ENCODE measurements around the gene MYO6. TPM values are rescaled to one million over a fixed set of nuclear protein-coding genes. Genes with fewer than 3 reads are reported as not detected.
A peak's percentile ranks its signal among the peaks of the same experiment; 100 is the strongest.
"Not testable (repeated sequence)": the region's sequence is repeated elsewhere in the genome, so short reads cannot be mapped to it uniquely, and the experiment has no call there.

Gene MYO6
- polyA plus RNA-seq (ENCODE audit: insufficient read length in 4 of 4) = 100 to 1,000 TPM in 2 of 4 donors, 10 to 100 TPM in 2; 95.7 to 112 (median 102) TPM

- DNase-seq (ENCODE audit: low read depth in 4 of 4, low spot score in 3 of 4) = peak in 1 of 4 donors; percentile 54
Observed at GRCh38 chr6:75748743-75749538, at the start of gene MYO6. Gene MYO6, plus strand, starts transcription at chr6:75749239. Its CDS starts 68,309 bp downstream, at chr6:75817548.

GRCh38 chr6:75708334-75708733 is 40.7 kb upstream of the MYO6 start:
- DNase-seq (ENCODE audit: low read depth in 4 of 4, low spot score in 3 of 4) = not testable (repeated sequence)

GRCh38 chr6:75711173-75711572 is 37.9 kb upstream of the MYO6 start:
- DNase-seq (ENCODE audit: low read depth in 4 of 4, low spot score in 3 of 4) = no peak

GRCh38 chr6:75719133-75719532 is 29.9 kb upstream of the MYO6 start:
- no peak for DNase-seq (ENCODE audit: low read depth in 4 of 4, low spot score in 3 of 4)

GRCh38 chr6:75723382-75723781 is 25.7 kb upstream of the MYO6 start:
- DNase-seq (ENCODE audit: low read depth in 4 of 4, low spot score in 3 of 4) = no peak

- no peak for DNase-seq (ENCODE audit: low read depth in 4 of 4, low spot score in 3 of 4)
Observed at GRCh38 chr6:75727206-75727605, 21.8 kb upstream of the MYO6 start.

GRCh38 chr6:75731029-75731428 is 18.0 kb upstream of the MYO6 start:
- not testable (repeated sequence) for DNase-seq (ENCODE audit: low read depth in 4 of 4, low spot score in 3 of 4)

GRCh38 chr6:75735491-75736186 is 13.4 kb upstream of the MYO6 start:
- no peak for DNase-seq (ENCODE audit: low read depth in 4 of 4, low spot score in 3 of 4)

GRCh38 chr6:75743971-75744370 is 5.1 kb upstream of the MYO6 start:
- DNase-seq (ENCODE audit: low read depth in 4 of 4, low spot score in 3 of 4) = no peak

GRCh38 chr6:75745404-75745803 is 3.6 kb upstream of the MYO6 start:
- DNase-seq (ENCODE audit: low read depth in 4 of 4, low spot score in 3 of 4) = no peak

GRCh38 chr6:75746221-75746620 is 2.8 kb upstream of the MYO6 start:
- DNase-seq (ENCODE audit: low read depth in 4 of 4, low spot score in 3 of 4) = no peak

GRCh38 chr6:75747152-75747992 is 1.7 kb upstream of the MYO6 start:
- DNase-seq (ENCODE audit: low read depth in 4 of 4, low spot score in 3 of 4) = no peak

- DNase-seq (ENCODE audit: low read depth in 4 of 4, low spot score in 3 of 4) = no peak
Observed at GRCh38 chr6:75748003-75748742, 866 bp upstream of the MYO6 start.

GRCh38 chr6:75751443-75751842 is 2.4 kb downstream of the MYO6 start:
- DNase-seq (ENCODE audit: low read depth in 4 of 4, low spot score in 3 of 4) = no peak

- no peak for DNase-seq (ENCODE audit: low read depth in 4 of 4, low spot score in 3 of 4)
Observed at GRCh38 chr6:75752365-75752764, 3.3 kb downstream of the MYO6 start.

- no peak for DNase-seq (ENCODE audit: low read depth in 4 of 4, low spot score in 3 of 4)
Observed at GRCh38 chr6:75755704-75756103, 6.7 kb downstream of the MYO6 start.

GRCh38 chr6:75757295-75757694 is 8.3 kb downstream of the MYO6 start:
- DNase-seq (ENCODE audit: low read depth in 4 of 4, low spot score in 3 of 4) = no peak

- DNase-seq (ENCODE audit: low read depth in 4 of 4, low spot score in 3 of 4) = no peak
Observed at GRCh38 chr6:75758061-75758460, 9.0 kb downstream of the MYO6 start.

- no peak for DNase-seq (ENCODE audit: low read depth in 4 of 4, low spot score in 3 of 4)
Observed at GRCh38 chr6:75759207-75759606, 10.2 kb downstream of the MYO6 start.

GRCh38 chr6:75760320-75760719 is 11.3 kb downstream of the MYO6 start:
- no peak for DNase-seq (ENCODE audit: low read depth in 4 of 4, low spot score in 3 of 4)

Measured in right renal pelvis (tissue), 4 donors.